DND-41 (cell line): ENCODE data around the gene MYH14.
"Not testable (repeated sequence)": the region's sequence is repeated elsewhere in the genome, so short reads cannot be mapped to it uniquely, and the experiment has no call there.

Experiments used
- CTCF ChIP-seq: IDR thresholded peaks from 2 replicates; pipeline ENCODE4 v1.5.1; 2012; ENCODE audit warnings: borderline replicate concordance, low read length, moderate library complexity, mild to moderate bottlenecking; ENCODE audit not compliant: poor library complexity, severe bottlenecking; ENCODE audit errors: extremely low read depth
- EZH2 ChIP-seq: IDR thresholded peaks from 3 replicates; pipeline ENCODE4 v1.6.1; 2012; ENCODE audit warnings: borderline replicate concordance, low read depth, mild to moderate bottlenecking, moderate library complexity, low read length, inconsistent platforms; ENCODE audit not compliant: severe bottlenecking

GRCh38 chr19:50228153-50228552, 24.7 kb downstream of the MYH14 start:
- TF ChIP-seq CTCF, EZH2: not testable (repeated sequence)
